ENCODE measurements around the gene AGER. TPM values are rescaled to one million over a fixed set of nuclear protein-coding genes. Genes with fewer than 3 reads are reported as not detected.
"Not testable (repeated sequence)": the region's sequence is repeated elsewhere in the genome, so short reads cannot be mapped to it uniquely, and the experiment has no call there.

Gene AGER
- total RNA-seq, 4 donors from 2014 or later: 10.3 to 70.6 (median 36.8) TPM

- peaks cover 6 to 7% of the 10 kb centered on the region in 2 donors for H3K4me1 ChIP-seq
- intact Hi-C loops (cut with DNase I): no loop called here
- 94 to 95% methylated on average over 4 of the region's 4 CpGs for WGBS, 2 donors
- H3K27me3 ChIP-seq: no peaks in the 10 kb centered on the region
- H3K4me3 ChIP-seq (replicated peaks in 1 of 3): no peak overlapping the region
- no peak overlapping the region for H3K27ac ChIP-seq
- H3K9me3 ChIP-seq: no peaks in the 10 kb centered on the region
- DNase-seq: no peak
- no peaks in the 10 kb centered on the region for H3K36me3 ChIP-seq
- TF ChIP-seq CTCF (IDR thresholded peaks at IDR 0.05) (no peak), POLR2A (IDR thresholded peaks at IDR 0.05) (no peak)
Observed at GRCh38 chr6:32147401-32148132, 36.5 kb downstream of the AGER start.

GRCh38 chr6:32146687-32147086 lies 37.4 kb downstream of the AGER start:
- no peaks in the 10 kb centered on the region for H3K36me3 ChIP-seq
- no peak overlapping the region for H3K27ac ChIP-seq
- no peaks in the 10 kb centered on the region for H3K9me3 ChIP-seq
- 52 to 59% methylated on average over 4 of the region's 4 CpGs for WGBS, 2 donors
- H3K4me1 ChIP-seq: no peaks in the 10 kb centered on the region
- TF ChIP-seq POLR2A (IDR thresholded peaks at IDR 0.05): no peak
- TF ChIP-seq CTCF (IDR thresholded peaks at IDR 0.05): no peak
- no peak for DNase-seq
- no peaks in the 10 kb centered on the region for H3K27me3 ChIP-seq
- intact Hi-C loops (cut with DNase I): no loop called here
- no peak overlapping the region for H3K4me3 ChIP-seq (replicated peaks in 1 of 3)

- TF ChIP-seq POLR2A (IDR thresholded peaks at IDR 0.05) (no peak), CTCF (IDR thresholded peaks at IDR 0.05) (no peak)
- WGBS, 2 donors: 93 to 94% methylated on average over 1 of the region's 1 CpG
- intact Hi-C loops (cut with DNase I): no loop called here
- Histone ChIP-seq H3K9me3 (no peaks in the 10 kb centered on the region), H3K36me3 (no peaks in the 10 kb centered on the region), H3K4me1 (no peaks in the 10 kb centered on the region), H3K27ac (no peak overlapping the region), H3K27me3 (no peaks in the 10 kb centered on the region), H3K4me3 (replicated peaks in 1 of 3) (no peak overlapping the region)
- DNase-seq: no peak
Observed at GRCh38 chr6:32146287-32146686, 37.8 kb downstream of the AGER start.

- 91 to 93% methylated on average over 7 of the region's 7 CpGs for WGBS, 2 donors
- H3K27ac ChIP-seq; H3K4me3 ChIP-seq (replicated peaks in 1 of 3); H3K4me1 ChIP-seq; H3K27me3 ChIP-seq; H3K9me3 ChIP-seq; intact Hi-C loops (cut with DNase I); H3K36me3 ChIP-seq; DNase-seq: not testable (repeated sequence)
Observed at GRCh38 chr6:32144238-32144637, 39.8 kb downstream of the AGER start.

GRCh38 chr6:32140420-32141046 lies 43.5 kb downstream of the AGER start:
- no peaks in the 10 kb centered on the region for H3K36me3 ChIP-seq
- no peak overlapping the region for H3K27ac ChIP-seq
- H3K9me3 ChIP-seq: no peaks in the 10 kb centered on the region
- no peak for TF ChIP-seq POLR2A (IDR thresholded peaks at IDR 0.05)
- no peak for TF ChIP-seq CTCF (IDR thresholded peaks at IDR 0.05)
- no peak overlapping the region for H3K4me3 ChIP-seq (replicated peaks in 1 of 3)
- WGBS, 2 donors: 74 to 76% methylated on average over 5 of the region's 5 CpGs
- intact Hi-C loops (cut with DNase I): no loop called here
- H3K27me3 ChIP-seq: no peaks in the 10 kb centered on the region
- no peak for DNase-seq
- H3K4me1 ChIP-seq: peaks cover 6 to 14% of the 10 kb centered on the region in 2 donors
